Panc1 (cell line): ENCODE data around the gene PHF24.

Experiments
- POLR2AphosphoS5 ChIP-seq: IDR thresholded peaks from 2 replicates; pipeline ENCODE4 v1.6.1; 2012; ENCODE audit warnings: mild to moderate bottlenecking, low read depth, low read length, moderate library complexity
- REST ChIP-seq, 2 experiments: IDR thresholded peaks; 2 replicates each; pipeline ENCODE4 v1.6.1; 2011 to 2012; ENCODE audit warnings: low read depth in 2 of 2, control low read depth in 1 of 2, low read length in 1 of 2, mild to moderate bottlenecking in 1 of 2, moderate library complexity in 1 of 2; ENCODE audit not compliant: insufficient read depth in 1 of 2
- TCF7L2 ChIP-seq: IDR thresholded peaks from 2 replicates; pipeline ENCODE4 v1.6.1; 2011; ENCODE audit warnings: mild to moderate bottlenecking, low read depth, low read length, inconsistent platforms
- TF ChIP-seq, protein P1 (sequence below): fragments of 450-650 bp; IDR thresholded peaks from 2 replicates; pipeline ENCODE4 v1.5.1; 2017; ENCODE audit warnings: mild to moderate bottlenecking

DNA sequence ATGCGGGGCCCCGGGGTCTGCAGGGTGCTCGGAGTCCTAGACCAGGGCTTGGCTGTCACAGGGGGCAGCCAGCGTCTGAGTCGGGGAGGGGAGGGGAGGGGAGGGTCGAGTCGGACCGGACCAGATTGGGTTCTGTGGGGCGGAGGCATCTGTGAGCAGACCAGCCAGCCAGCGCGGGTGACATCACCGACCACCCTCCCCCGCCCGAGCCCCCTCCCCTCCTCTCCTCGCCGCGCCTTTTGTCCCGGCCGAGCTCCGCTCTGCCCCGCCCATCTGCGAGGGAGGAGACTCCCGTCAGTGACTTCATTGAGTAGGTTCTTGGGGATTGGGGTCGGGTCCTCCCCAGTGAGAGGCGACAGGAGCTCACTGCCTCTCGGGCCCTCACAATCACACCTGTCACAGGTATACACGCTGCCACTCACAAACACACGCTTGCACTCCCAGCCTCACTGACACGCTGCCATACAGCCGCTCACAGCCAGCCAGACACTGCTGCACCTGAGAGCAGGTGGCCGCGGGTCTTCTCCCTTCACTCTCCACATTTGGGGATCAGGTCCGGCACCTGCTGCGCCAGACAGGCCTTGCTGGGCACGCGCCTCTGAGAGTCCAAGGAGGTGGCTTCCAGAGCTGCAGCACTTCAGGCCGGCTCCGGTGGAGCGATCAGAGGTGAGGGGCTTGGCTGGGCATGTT, 32.0 kb downstream of the PHF24 start:
- TF ChIP-seq, protein P1, sequence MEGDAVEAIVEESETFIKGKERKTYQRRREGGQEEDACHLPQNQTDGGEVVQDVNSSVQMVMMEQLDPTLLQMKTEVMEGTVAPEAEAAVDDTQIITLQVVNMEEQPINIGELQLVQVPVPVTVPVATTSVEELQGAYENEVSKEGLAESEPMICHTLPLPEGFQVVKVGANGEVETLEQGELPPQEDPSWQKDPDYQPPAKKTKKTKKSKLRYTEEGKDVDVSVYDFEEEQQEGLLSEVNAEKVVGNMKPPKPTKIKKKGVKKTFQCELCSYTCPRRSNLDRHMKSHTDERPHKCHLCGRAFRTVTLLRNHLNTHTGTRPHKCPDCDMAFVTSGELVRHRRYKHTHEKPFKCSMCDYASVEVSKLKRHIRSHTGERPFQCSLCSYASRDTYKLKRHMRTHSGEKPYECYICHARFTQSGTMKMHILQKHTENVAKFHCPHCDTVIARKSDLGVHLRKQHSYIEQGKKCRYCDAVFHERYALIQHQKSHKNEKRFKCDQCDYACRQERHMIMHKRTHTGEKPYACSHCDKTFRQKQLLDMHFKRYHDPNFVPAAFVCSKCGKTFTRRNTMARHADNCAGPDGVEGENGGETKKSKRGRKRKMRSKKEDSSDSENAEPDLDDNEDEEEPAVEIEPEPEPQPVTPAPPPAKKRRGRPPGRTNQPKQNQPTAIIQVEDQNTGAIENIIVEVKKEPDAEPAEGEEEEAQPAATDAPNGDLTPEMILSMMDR: no peak
- 0 out of 2 replicates have a peak, but pooled peaks have one; percentile 46 for TF ChIP-seq POLR2AphosphoS5
- no peak for TF ChIP-seq REST (IDR thresholded peaks at IDR 0.05; ENCODE audit: insufficient read depth in 1 of 2, low read depth in 2 of 2, low read length in 1 of 2)
- no peak for TF ChIP-seq TCF7L2
